NB4 (cell line): ENCODE data around the gene VWA2.

Experiments
- CTCF ChIP-seq: IDR thresholded peaks from one replicate; pipeline ENCODE4 v1.5.1; 2012; ENCODE audit warnings: low read depth, low read length
- MAX ChIP-seq: IDR thresholded peaks from 2 replicates; pipeline ENCODE4 v1.6.1; 2011; ENCODE audit warnings: low read depth, low read length
- MYC ChIP-seq: IDR thresholded peaks from 2 replicates; pipeline ENCODE4 v1.6.1; 2011; ENCODE audit warnings: low read depth, low read length
- POLR2A ChIP-seq: IDR thresholded peaks from 2 replicates; pipeline ENCODE4 v1.6.1; 2011; ENCODE audit warnings: mild to moderate bottlenecking; ENCODE audit not compliant: insufficient read length; ENCODE audit errors: extremely low read depth

GRCh38 chr10:114306116-114306973, 67.3 kb downstream of the VWA2 start:
- no peak for TF ChIP-seq CTCF
- no peak for TF ChIP-seq POLR2A
- no peak for TF ChIP-seq MAX
- TF ChIP-seq MYC, result no peak
